Stimulated activated CD4-positive, alpha-beta T cell treated with anti-CD3 and anti-CD28 coated beads, TNF-alpha, amount 100 ng/mL, for 4 hours (primary cell): ENCODE measurements around the gene CYTIP.
"Not testable (repeated sequence)": the region's sequence is repeated elsewhere in the genome, so short reads cannot be mapped to it uniquely, and the experiment has no call there.

Experiments
- DNase-seq, 3 experiments: peaks; one replicate each; pipeline ENCODE4 v3.0.0-alpha.2; 2020; ENCODE audit warnings: low read depth in 3 of 3

CYTIP gene

GRCh38 chr2:157368508-157368907 is 75.4 kb downstream of the CYTIP start:
- not testable (repeated sequence) for DNase-seq

GRCh38 chr2:157367704-157368103 is 76.2 kb downstream of the CYTIP start:
- DNase-seq, result no peak
